Measurements from ENCODE around the gene C6.

Gene C6

DNA sequence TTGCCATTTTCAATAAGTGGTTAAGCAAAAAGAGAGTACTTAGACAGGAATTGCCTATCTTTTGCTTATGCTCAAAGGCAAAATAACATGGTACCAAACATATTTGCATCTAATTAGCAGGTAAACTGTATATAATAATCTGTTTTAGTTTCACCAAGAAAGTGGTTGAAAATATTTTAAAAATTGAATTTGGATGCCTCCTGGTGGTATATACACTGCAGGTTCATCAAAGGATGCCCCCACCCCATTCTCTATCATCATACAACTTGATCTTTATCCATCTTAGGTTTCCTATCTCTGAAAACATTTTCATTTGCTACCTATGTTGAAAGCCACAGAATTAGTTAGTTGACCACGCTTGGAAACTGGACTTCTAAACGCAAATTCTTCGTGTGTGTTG is 95.2 kb downstream of the C6 start:
- Histone ChIP-seq H3K4me3 (ENCODE audit: low read depth, low read length) (no peak overlapping the region), H3K36me3 (ENCODE audit: control insufficient read depth in 2 of 2, insufficient read depth in 1 of 2, low read length in 2 of 2) (no peaks in the 10 kb centered on the region), H3K4me1 (ENCODE audit: control insufficient read depth, insufficient read depth, low read length) (no peaks in the 10 kb centered on the region), H3K27ac (ENCODE audit: extremely low read depth, low read depth, low read length) (no peak overlapping the region), H3K9me3 (ENCODE audit: control insufficient read depth, insufficient read depth, low read depth, low read length) (no peaks in the 10 kb centered on the region)
- ChIA-PET POLR2A (no interaction called here), CTCF (no interaction called here)
- TF ChIP-seq ZNF658 (tag by site-specific recombination; IDR thresholded peaks at IDR 0.05) (no peak), ZNF404 (tag by site-specific recombination; IDR thresholded peaks at IDR 0.05) (no peak), ZBTB48 (tag by site-specific recombination; IDR thresholded peaks at IDR 0.05) (no peak), ZNF366 (tag by site-specific recombination; conservative IDR thresholded peaks at IDR 0.05) (no peak), ZNF202 (tag by site-specific recombination; IDR thresholded peaks at IDR 0.05; ENCODE audit: borderline replicate concordance) (no peak)

DNA sequence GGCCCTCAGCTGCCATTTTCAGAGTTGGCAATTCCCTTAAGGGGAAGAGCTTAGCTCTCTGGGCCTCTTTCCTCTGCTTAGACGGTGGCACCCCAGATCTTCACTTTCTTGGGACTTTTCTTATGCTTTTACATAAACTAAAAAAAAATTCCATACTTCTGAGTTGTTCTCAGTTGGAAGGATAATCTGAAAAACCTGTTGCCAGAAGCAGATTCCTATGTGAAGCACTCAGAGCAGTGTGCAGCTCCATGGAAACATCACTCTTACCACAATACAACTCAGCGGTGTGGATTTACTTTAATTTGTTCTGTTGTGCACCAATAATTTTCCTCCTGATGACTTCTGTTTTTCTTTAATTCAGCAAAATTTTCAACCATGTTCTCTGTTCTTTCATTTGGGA is 98.1 kb downstream of the C6 start:
- CTCF ChIA-PET: no interaction called here
- Histone ChIP-seq H3K36me3 (ENCODE audit: control insufficient read depth in 2 of 2, insufficient read depth in 1 of 2, low read length in 2 of 2) (no peaks in the 10 kb centered on the region), H3K4me1 (ENCODE audit: control insufficient read depth, insufficient read depth, low read length) (no peaks in the 10 kb centered on the region), H3K4me3 (ENCODE audit: low read depth, low read length) (no peak overlapping the region), H3K27ac (ENCODE audit: extremely low read depth, low read depth, low read length) (no peak overlapping the region), H3K9me3 (ENCODE audit: control insufficient read depth, insufficient read depth, low read depth, low read length) (no peaks in the 10 kb centered on the region)
- POLR2A ChIA-PET: interaction anchor here (0.6 kb wide), 1 partner anchor 9 kb away, joined by 3 read pairs; no protein-coding TSS in a partner anchor
- TF ChIP-seq ZNF404 (tag by site-specific recombination; IDR thresholded peaks at IDR 0.05) (no peak), HOXD13 (CRISPR knock-in tag; IDR thresholded peaks at IDR 0.05; ENCODE audit: borderline replicate concordance) (no peak), REPIN1 (tag by site-specific recombination; IDR thresholded peaks at IDR 0.05; ENCODE audit: low read depth) (no peak)

DNA sequence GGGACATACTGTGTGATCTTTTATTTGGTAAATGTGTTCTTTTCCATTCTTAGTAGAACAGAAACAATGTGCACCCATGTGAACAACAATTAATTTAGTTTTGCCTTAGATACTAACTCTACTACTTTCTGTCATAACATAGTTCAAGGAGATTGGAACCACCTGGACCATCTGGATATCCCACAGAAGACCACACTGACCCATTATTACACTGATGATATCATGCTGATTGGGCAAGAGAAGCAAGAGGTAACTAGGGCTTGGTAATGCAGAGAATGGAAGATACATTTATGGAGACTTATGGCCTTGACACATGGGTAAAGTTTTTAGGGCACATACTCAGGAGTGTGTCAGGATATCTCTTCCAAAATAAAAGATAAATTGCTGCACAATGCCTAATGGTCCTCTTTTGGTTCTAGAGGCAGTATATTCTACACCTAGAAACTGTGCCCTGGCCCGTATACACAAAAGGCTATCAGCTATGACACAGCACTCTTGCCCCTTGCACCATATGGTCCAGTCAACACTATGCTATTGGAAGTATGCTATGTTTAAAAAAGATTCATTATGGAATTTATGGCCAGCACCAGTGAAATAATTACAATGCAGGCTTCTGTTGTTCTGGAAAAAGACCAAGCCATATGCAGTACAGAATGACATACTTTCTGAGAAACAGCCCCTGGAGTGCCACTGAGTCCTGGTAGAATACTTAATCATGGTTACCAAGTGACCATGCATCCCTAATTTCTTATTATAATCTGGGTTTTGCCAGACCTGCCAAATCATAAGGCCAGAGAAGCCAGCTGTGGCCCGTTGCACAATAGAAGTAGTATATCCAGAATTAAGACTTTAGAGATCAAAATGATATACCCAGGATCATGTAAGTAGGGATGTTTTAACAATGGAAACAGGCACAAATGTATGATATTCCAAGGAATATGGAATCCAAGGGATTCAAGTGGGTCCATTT is 100.6 kb downstream of the C6 start:
- TF ChIP-seq TRIM28 (IDR thresholded peaks at IDR 0.05; ENCODE audit: borderline replicate concordance, low read length): no peak
- no peak for TF ChIP-seq ZNF341 (tag by site-specific recombination; IDR thresholded peaks at IDR 0.05; ENCODE audit: low read depth)
- TF ChIP-seq ZNF426 (tag by site-specific recombination; IDR thresholded peaks at IDR 0.05): no peak
- no peak for TF ChIP-seq ZNF785 (tag by site-specific recombination; IDR thresholded peaks at IDR 0.05)
- no peak for TF ChIP-seq SP2 (tag by site-specific recombination; IDR thresholded peaks at IDR 0.05)
- TF ChIP-seq, protein P1, sequence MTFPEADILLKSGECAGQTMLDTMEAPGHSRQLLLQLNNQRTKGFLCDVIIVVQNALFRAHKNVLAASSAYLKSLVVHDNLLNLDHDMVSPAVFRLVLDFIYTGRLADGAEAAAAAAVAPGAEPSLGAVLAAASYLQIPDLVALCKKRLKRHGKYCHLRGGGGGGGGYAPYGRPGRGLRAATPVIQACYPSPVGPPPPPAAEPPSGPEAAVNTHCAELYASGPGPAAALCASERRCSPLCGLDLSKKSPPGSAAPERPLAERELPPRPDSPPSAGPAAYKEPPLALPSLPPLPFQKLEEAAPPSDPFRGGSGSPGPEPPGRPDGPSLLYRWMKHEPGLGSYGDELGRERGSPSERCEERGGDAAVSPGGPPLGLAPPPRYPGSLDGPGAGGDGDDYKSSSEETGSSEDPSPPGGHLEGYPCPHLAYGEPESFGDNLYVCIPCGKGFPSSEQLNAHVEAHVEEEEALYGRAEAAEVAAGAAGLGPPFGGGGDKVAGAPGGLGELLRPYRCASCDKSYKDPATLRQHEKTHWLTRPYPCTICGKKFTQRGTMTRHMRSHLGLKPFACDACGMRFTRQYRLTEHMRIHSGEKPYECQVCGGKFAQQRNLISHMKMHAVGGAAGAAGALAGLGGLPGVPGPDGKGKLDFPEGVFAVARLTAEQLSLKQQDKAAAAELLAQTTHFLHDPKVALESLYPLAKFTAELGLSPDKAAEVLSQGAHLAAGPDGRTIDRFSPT (tag by site-specific recombination; IDR thresholded peaks at IDR 0.05): no peak
- TF ChIP-seq ZNF354C (tag by site-specific recombination; IDR thresholded peaks at IDR 0.05; ENCODE audit: borderline replicate concordance, low read depth): no peak
- TF ChIP-seq, protein P2, sequence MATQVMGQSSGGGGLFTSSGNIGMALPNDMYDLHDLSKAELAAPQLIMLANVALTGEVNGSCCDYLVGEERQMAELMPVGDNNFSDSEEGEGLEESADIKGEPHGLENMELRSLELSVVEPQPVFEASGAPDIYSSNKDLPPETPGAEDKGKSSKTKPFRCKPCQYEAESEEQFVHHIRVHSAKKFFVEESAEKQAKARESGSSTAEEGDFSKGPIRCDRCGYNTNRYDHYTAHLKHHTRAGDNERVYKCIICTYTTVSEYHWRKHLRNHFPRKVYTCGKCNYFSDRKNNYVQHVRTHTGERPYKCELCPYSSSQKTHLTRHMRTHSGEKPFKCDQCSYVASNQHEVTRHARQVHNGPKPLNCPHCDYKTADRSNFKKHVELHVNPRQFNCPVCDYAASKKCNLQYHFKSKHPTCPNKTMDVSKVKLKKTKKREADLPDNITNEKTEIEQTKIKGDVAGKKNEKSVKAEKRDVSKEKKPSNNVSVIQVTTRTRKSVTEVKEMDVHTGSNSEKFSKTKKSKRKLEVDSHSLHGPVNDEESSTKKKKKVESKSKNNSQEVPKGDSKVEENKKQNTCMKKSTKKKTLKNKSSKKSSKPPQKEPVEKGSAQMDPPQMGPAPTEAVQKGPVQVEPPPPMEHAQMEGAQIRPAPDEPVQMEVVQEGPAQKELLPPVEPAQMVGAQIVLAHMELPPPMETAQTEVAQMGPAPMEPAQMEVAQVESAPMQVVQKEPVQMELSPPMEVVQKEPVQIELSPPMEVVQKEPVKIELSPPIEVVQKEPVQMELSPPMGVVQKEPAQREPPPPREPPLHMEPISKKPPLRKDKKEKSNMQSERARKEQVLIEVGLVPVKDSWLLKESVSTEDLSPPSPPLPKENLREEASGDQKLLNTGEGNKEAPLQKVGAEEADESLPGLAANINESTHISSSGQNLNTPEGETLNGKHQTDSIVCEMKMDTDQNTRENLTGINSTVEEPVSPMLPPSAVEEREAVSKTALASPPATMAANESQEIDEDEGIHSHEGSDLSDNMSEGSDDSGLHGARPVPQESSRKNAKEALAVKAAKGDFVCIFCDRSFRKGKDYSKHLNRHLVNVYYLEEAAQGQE (tag by site-specific recombination; IDR thresholded peaks at IDR 0.05): no peak
- TF ChIP-seq ZNF549 (tag by site-specific recombination; IDR thresholded peaks at IDR 0.05): no peak
- TF ChIP-seq ZNF548 (tag by site-specific recombination; IDR thresholded peaks at IDR 0.05): no peak
- no peak for TF ChIP-seq ZNF707 (tag by site-specific recombination; IDR thresholded peaks at IDR 0.05)
- TF ChIP-seq ZNF530 (tag by site-specific recombination; IDR thresholded peaks at IDR 0.05; ENCODE audit: low read depth): no peak
- TF ChIP-seq ZNF350 (tag by site-specific recombination; IDR thresholded peaks at IDR 0.05): no peak
- no peak for TF ChIP-seq GLIS2 (tag by site-specific recombination; IDR thresholded peaks at IDR 0.05)
- TF ChIP-seq, protein P3, sequence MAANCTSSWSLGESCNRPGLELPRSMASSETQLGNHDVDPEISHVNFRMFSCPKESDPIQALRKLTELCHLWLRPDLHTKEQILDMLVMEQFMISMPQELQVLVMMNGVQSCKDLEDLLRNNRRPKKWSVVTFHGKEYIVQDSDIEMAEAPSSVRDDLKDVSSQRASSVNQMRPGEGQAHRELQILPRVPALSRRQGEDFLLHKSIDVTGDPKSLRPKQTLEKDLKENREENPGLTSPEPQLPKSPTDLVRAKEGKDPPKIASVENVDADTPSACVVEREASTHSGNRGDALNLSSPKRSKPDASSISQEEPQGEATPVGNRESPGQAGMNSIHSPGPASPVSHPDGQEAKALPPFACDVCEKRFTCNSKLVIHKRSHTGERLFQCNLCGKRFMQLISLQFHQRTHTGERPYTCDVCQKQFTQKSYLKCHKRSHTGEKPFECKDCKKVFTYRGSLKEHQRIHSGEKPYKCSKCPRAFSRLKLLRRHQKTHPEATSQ (tag by site-specific recombination; IDR thresholded peaks at IDR 0.05): no peak
- no peak for TF ChIP-seq ZNF48 (tag by site-specific recombination; IDR thresholded peaks at IDR 0.05)
- Histone ChIP-seq H3K27ac (ENCODE audit: extremely low read depth, low read depth, low read length) (no peak overlapping the region), H3K9me3 (ENCODE audit: control insufficient read depth, insufficient read depth, low read depth, low read length) (no peaks in the 10 kb centered on the region), H3K4me1 (ENCODE audit: control insufficient read depth, insufficient read depth, low read length) (no peaks in the 10 kb centered on the region), H3K4me3 (ENCODE audit: low read depth, low read length) (no peak overlapping the region), H3K36me3 (ENCODE audit: control insufficient read depth in 2 of 2, insufficient read depth in 1 of 2, low read length in 2 of 2) (no peaks in the 10 kb centered on the region)
- ChIA-PET CTCF (interaction anchor here (0.6 kb wide), 1 partner anchor 160 kb away, joined by 4 read pairs; no protein-coding TSS in a partner anchor), POLR2A (no interaction called here)

Data from HEK293 (cell line).